Dedifferentiated amniotic fluid mesenchymal stem cell (primary cell): Measurements from ENCODE around the gene LNP1.

Source experiments
- DNase-seq: peaks from one replicate; pipeline ENCODE4 v3.0.0-alpha.2; 2016; ENCODE audit errors: extremely low spot score

Gene LNP1

DNA sequence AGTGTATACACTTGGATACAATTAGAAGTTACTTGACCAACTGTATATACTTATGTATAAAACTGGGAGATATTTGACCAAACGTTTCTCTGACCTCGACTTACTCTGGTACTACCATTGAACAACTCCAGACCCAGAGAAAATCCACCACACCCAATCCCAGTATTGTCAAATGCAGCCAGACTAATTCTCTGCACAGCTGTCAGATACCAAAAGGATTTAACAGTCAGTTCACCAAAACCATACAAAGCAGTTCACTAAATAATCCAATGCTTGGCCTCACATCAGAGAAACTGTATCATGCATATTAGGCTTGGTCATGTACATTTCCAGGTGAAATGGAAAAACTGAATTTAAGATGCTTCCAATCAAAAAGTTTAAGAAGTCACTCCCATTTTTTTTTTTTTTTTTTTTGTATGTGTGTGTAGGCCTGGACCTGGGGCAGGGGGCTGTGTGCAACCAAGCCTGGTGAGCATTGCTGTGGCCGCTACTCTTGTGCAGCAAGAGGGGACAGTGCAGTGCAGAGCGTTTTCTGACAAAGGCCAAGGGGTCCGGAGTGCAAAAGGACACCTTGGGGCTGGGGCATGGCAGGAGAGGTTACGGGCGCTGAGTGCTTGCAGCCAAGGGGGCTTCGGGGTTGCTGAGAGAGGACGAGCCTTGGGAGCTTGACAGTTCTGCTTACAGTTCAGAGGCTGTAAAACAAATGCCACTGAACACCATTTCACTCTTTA, 1.8 kb upstream of the LNP1 start:
- DNase-seq: no peak

DNA sequence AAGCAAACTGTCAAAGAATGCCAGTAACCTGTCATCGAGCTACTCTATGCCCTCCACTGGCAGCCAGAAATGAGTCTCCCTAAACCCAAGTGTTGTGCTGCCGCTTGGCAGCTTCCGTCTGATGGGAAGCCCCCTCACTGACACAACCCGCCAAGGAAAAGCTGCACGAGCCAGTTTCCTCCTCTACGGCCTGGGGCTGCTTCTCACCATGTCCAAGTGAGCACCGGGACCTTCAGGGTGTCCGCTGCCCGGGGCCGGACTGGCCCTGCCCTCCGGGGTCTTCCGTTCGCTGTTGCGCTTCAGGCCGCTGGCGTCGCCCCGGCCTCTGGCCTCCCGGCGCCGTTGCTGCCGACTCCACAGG, 940 bp upstream of the LNP1 start:
- DNase-seq: no peak

- DNase-seq: peak; percentile 37
Measured at GRCh38 chr3:100401674-100402041, 319 bp downstream of the LNP1 start.

- peak; percentile 83 for DNase-seq
Measured at GRCh38 chr3:100402256-100402655, 917 bp downstream of the LNP1 start.

GRCh38 chr3:100402891-100403290, 1.6 kb downstream of the LNP1 start:
- DNase-seq: no peak

- DNase-seq: no peak
Measured at GRCh38 chr3:100403362-100404249, 2.3 kb downstream of the LNP1 start.

DNA sequence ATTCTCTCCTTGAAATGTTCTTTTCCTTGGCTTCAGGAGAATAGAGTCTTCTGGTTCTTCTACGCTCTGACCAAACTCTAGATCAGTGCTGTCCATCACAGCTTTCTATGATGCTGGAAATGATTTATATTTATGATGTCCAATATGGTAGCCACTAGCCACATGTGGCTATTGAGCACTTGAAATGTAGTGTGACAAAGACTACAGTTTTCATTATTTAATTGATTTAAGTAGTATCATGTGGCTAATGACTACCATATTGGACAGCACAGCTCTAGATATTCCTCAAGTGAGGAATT, 2.9 kb downstream of the LNP1 start:
- DNase-seq: no peak

DNA sequence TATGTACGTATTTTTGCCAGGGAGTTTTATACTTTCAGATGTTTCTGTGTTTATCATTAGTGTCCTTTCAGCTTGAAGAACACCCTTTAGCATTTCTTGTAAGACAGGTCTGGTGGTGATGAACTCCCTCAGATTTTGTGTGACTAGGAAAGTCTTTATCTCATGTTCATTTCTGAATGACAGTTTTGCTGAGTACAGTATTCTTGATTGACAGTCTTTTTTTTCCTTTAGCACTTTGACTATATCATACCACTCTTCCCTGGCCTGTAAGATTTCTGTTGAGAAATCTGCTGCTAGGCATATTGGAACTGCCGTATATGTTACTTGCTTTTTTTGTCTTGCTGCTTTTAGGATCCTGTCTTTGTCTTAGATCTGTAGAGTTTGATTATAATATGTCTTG, 5.8 kb downstream of the LNP1 start:
- no peak for DNase-seq

GRCh38 chr3:100407977-100408532, 6.7 kb downstream of the LNP1 start:
- no peak for DNase-seq

GRCh38 chr3:100411091-100411982, 10.0 kb downstream of the LNP1 start:
- DNase-seq: no peak

DNA sequence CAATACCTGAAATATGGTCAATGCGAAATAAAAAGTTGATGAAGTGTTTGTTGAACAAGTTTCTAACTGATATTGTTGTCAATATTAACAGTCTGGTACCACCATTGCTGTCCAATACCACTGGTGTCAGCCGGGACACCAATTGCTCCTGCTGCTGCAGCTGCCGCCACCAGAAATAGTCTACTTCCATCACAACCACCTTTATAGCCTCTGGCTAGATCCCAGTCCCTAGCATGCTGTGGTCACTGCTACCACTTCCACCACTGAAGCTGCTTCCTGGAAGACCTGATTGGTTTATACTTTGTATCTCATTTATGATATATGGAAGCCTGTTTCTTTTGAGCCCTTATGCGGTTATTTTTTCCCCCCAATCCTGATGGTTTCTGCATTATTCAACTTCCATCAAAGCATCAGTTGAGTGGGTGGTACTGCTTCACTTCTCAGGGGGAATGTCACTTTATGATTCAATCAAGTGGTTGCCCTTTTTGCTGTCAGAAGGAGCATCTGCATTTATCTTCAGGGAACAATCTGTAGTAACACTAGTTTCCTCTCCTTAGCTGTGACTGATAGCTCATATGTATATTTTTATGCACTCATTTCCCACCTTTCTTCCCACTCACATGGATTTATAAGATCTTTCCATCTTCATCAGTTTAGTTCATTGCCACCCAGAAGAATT, 11.7 kb downstream of the LNP1 start:
- no peak for DNase-seq

- no peak for DNase-seq
Measured at GRCh38 chr3:100413613-100414012, 12.3 kb downstream of the LNP1 start.

GRCh38 chr3:100416176-100416575, 14.8 kb downstream of the LNP1 start:
- DNase-seq: no peak

GRCh38 chr3:100416863-100417262, 15.5 kb downstream of the LNP1 start:
- DNase-seq: no peak

DNA sequence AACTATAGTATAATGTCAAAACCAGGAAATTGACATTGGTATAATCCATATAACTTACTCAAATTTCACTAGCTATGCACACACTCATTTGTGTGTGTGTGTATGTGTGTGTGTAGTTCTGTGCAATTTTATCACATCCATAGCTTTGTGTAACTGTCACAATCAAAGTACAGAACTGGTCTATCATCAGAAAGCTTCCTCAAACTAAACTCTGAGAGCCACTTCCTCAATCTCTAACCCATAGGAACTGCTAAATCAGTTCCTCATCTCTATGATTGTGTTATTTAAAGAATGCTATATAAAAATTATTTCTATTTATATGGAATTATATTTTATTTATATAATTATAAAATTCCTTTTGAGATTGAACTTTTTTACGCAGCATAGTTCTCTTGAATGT, 18.1 kb downstream of the LNP1 start:
- DNase-seq: no peak

- DNase-seq: no peak
Measured at GRCh38 chr3:100420885-100421284, 19.5 kb downstream of the LNP1 start.

DNA sequence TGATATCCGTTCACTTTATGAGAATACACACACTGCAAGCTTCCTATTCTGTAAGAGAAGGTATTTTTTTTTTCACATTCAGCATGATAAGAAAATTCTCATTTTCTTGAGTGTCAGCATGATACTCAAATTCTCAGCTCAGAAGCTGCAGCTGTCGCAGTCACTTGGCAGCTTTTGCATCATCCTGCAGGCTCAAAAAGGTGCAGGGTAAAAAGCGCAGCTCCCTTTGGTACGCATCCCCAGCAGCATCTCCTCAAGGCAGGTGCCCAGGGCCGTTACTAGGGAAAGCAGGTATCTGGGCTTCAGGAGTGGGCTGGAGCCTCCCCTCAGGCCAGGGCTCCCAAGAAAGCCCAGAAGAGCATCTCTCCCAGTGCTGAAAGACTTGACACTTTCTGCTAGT, 22.3 kb downstream of the LNP1 start:
- no peak for DNase-seq

- DNase-seq: no peak
Measured at GRCh38 chr3:100424261-100424660, 22.9 kb downstream of the LNP1 start.

DNA sequence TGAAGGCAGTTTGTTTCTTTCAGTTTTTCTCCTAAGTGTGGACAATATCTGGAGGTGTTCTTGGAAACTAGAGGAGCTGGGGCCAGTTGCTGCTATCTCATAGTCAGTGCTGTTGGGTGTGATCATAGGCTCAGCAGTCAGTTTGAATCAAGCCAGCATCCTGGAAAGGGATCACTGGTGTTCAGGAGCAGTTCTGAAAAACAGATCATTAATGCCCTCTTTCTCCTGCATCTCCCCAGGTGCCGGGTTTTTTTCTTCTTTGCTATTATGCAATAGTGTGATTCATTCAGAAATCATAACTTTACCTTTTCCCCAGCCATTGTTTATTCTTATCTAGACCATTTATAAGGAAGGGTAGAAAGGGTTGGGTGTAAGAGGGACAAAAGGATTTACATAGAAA, 24.0 kb downstream of the LNP1 start:
- no peak for DNase-seq

DNA sequence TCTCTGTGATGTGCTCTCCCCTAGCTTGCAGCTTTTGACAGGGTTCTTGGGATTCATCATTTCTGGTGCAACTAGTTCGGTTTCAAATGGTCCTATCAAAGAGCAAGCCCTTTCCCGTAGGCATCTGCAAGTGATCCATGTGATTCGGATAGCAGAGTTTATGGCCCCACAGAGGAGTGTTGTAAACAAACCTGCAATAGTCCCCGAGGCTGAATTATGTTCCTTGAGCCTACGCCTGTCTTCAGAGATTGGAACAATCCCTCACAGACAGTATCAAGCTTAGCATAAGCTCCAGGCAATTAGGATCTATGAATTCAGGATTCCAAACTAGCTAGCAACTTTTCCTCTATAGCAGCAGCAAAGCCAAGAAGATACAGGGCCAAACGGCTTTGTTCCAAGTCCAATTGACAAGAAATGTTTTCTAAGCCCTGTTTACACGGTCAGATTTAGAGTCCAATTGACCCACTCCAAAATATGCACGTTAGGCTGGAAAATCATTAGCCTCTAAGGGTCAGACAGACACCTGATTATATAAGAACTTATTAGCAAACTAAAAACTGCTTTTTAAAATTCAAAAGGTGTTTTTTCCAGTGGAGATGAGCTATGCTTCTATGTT, 24.8 kb downstream of the LNP1 start:
- no peak for DNase-seq

DNA sequence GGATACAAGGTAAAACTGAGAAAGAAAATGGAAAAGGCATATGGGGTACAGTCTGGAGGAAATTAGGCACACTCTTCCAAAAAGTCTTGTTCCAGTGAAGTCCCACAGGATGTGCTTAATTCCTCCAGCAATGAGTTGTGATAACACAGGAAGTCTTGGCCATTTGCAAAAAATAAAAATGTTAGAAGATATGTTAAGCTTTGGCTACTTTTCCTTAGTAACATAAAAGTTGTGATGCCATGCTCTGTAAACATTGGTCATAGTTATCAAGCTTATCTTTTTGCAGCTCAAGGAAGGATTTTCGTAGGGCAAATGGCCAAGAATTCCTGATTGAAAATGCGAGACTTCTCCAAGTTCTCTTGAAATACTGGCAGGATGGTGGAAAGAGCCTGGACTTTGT, 26.4 kb downstream of the LNP1 start:
- DNase-seq: no peak
